PC-3 (cell line): ENCODE measurements around the gene TRIM25. TPM values are rescaled to one million over a fixed set of nuclear protein-coding genes. Genes with fewer than 3 reads are reported as not detected.

Source experiments
- ATAC-seq: fragments of 200-7000 bp; cut with Tn5 transposase; 2 replicates; pipeline ENCODE4 v1.9.1; 2020; ENCODE audit warnings: mild to moderate bottlenecking, moderate library complexity
- BruUV-seq: library from RNA; stranded (reverse); fragments of 400-500 nt; replicated peaks from 2 replicates; lab custom pipeline; 2021; lab: Mats Ljungman, UMichigan
- CTCF ChIA-PET: fragments of 300-600 bp; sonication (Branson Sonifier 250); formaldehyde crosslinking; loops from one replicate; lab custom pipeline; 2022; ENCODE audit warnings: antibody characterized with exemption; lab: Charles Lee
- POLR2A ChIA-PET: fragments of 300-600 bp; sonication (Branson Sonifier 250); formaldehyde crosslinking; loops from one replicate; lab custom pipeline; 2022; ENCODE audit warnings: antibody characterized with exemption; ENCODE audit not compliant: unreplicated experiment; lab: Charles Lee
- DNase-seq: peaks from one replicate; pipeline ENCODE4 v3.0.0-alpha.2; 2015
- H2AFZ ChIP-seq: fragments of 300-600 bp; sonication (generic); 2 replicates; pipeline ENCODE4 v1.6.0; 2016; ENCODE audit warnings: antibody characterized with exemption, low read length
- H3F3A ChIP-seq: fragments of 300-600 bp; sonication (generic); one replicate; pipeline ENCODE4 v1.6.0; 2017; ENCODE audit warnings: antibody characterized with exemption, low read length, control low read depth, mild to moderate bottlenecking; ENCODE audit not compliant: unreplicated experiment
- H3K27ac ChIP-seq: fragments of 300-600 bp; sonication (generic); 2 replicates; pipeline ENCODE4 v1.5.1; 2016; ENCODE audit warnings: mild to moderate bottlenecking, low read length
- H3K27me3 ChIP-seq: fragments of 300-600 bp; sonication (generic); 2 replicates; pipeline ENCODE4 v1.6.1; 2016; ENCODE audit warnings: low read length, mixed read lengths
- H3K36me3 ChIP-seq: fragments of 300-600 bp; sonication (generic); 2 replicates; pipeline ENCODE4 v1.6.1; 2016; ENCODE audit warnings: low read depth, mixed run types, low read length, mixed read lengths
- H3K4me1 ChIP-seq: fragments of 300-600 bp; sonication (generic); 2 replicates; pipeline ENCODE4 v1.5.1; 2016; ENCODE audit warnings: low read length; ENCODE audit not compliant: insufficient read depth
- H3K4me2 ChIP-seq: fragments of 300-600 bp; sonication (generic); 2 replicates; pipeline ENCODE4 v1.6.0; 2016; ENCODE audit warnings: low read length
- H3K4me3 ChIP-seq: fragments of 300-600 bp; sonication (generic); 2 replicates; pipeline ENCODE4 v1.5.1; 2016; ENCODE audit warnings: mild to moderate bottlenecking, low read length, mixed read lengths
- H3K79me2 ChIP-seq: fragments of 300-600 bp; sonication (generic); 2 replicates; pipeline ENCODE4 v1.6.1; 2017; ENCODE audit warnings: low read length, mixed read lengths
- H3K9ac ChIP-seq: fragments of 300-600 bp; sonication (generic); 2 replicates; pipeline ENCODE4 v1.6.0; 2016; ENCODE audit warnings: mild to moderate bottlenecking, low read length
- H3K9me2 ChIP-seq: fragments of 300-600 bp; sonication (generic); replicated peaks from 2 replicates; pipeline ENCODE4 v1.6.1; 2016; ENCODE audit warnings: mixed run types, low read length, mixed read lengths
- H3K9me3 ChIP-seq: fragments of 300-600 bp; sonication (generic); 2 replicates; pipeline ENCODE4 v1.6.1; 2016; ENCODE audit warnings: low read length, mixed read lengths
- H4K20me1 ChIP-seq: fragments of 300-600 bp; sonication (generic); 2 replicates; pipeline ENCODE4 v1.6.1; 2016; ENCODE audit warnings: low read length, mixed read lengths
- EZH2 ChIP-seq: fragments of 300-600 bp; sonication (generic); IDR thresholded peaks from one replicate; pipeline ENCODE4 v1.6.1; 2017; ENCODE audit warnings: antibody characterized with exemption, mild to moderate bottlenecking, low read length; ENCODE audit not compliant: unreplicated experiment
- EZH2phosphoT487 ChIP-seq: fragments of 300-600 bp; sonication (generic); IDR thresholded peaks from 2 replicates; pipeline ENCODE4 v1.6.1; 2018; ENCODE audit warnings: mild to moderate bottlenecking, antibody characterized with exemption, low read length, borderline replicate concordance
- intact Hi-C: fragments of 100-400 bp; cut with micrococcal nuclease; formaldehyde crosslinking; loops from 2 replicates; pipeline ENCODE4 v1.9.0; 2023
- total RNA-seq: library from RNA; depleted of rRNA; stranded (reverse); fragments of >200 nt; gene quantifications from 2 replicates; pipeline ENCODE4 v1.2.3, GENCODE V29; 2014
- TF ChIP-seq, protein P1 (sequence below): fragments of 300-600 bp; sonication (generic); conservative IDR thresholded peaks from 2 replicates; pipeline ENCODE4 v1.5.1; 2017; ENCODE audit warnings: antibody characterized with exemption, low read depth, mild to moderate bottlenecking, low read length

Gene TRIM25
- total RNA-seq, 1 experiment from 2014 or later = 44.0 TPM

DNA sequence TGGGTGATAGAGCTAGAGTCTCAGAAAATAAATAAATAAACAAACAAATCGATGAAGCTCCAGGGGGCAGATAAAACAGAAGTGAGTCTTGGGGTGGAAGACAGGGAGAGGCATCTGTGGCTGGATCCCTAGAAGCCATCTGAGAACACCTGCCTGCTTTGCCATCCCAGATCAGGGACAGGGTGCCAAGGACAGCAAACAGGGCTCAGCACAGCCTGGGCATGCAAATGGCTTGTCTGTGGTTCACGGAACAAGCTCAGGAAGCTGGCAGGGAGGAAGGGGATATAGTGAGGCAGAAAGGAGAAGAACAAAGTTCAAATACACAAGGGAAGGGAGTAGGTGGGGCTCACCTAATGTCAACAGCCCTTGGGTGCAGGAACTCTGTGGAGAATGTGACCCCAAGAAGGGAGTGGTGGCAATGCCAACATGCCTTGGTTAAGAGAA is 27.5 kb downstream of the TRIM25 start:
- Histone ChIP-seq H3K79me2 (no peaks in the 10 kb centered on the region), H3F3A (no peaks in the 10 kb centered on the region), H3K9me3 (peaks cover 9% of the 10 kb centered on the region; the same call in 1 of the 2 replicates), H3K27ac (no peak overlapping the region), H3K9ac (no peak overlapping the region), H3K4me2 (no peak overlapping the region), H3K27me3 (no peaks in the 10 kb centered on the region), H3K36me3 (peaks cover 42% of the 10 kb centered on the region), H4K20me1 (no peaks in the 10 kb centered on the region), H3K4me3 (no peak overlapping the region), H2AFZ (no peak overlapping the region), H3K4me1 (no peaks in the 10 kb centered on the region), H3K9me2 (no peaks in the 10 kb centered on the region)
- ATAC-seq (no peak), DNase-seq (no peak)
- intact Hi-C loops = no loop called here
- no TSS peak for BruUV-seq
- ChIA-PET CTCF (interaction anchor here (0.7 kb wide), 1 partner anchor 56 kb away, joined by 4 read pairs; no protein-coding TSS in a partner anchor), POLR2A (no interaction called here)
- no peak for TF ChIP-seq EZH2phosphoT487
- no peak for TF ChIP-seq EZH2
- TF ChIP-seq, protein P1, sequence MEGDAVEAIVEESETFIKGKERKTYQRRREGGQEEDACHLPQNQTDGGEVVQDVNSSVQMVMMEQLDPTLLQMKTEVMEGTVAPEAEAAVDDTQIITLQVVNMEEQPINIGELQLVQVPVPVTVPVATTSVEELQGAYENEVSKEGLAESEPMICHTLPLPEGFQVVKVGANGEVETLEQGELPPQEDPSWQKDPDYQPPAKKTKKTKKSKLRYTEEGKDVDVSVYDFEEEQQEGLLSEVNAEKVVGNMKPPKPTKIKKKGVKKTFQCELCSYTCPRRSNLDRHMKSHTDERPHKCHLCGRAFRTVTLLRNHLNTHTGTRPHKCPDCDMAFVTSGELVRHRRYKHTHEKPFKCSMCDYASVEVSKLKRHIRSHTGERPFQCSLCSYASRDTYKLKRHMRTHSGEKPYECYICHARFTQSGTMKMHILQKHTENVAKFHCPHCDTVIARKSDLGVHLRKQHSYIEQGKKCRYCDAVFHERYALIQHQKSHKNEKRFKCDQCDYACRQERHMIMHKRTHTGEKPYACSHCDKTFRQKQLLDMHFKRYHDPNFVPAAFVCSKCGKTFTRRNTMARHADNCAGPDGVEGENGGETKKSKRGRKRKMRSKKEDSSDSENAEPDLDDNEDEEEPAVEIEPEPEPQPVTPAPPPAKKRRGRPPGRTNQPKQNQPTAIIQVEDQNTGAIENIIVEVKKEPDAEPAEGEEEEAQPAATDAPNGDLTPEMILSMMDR = no peak

DNA sequence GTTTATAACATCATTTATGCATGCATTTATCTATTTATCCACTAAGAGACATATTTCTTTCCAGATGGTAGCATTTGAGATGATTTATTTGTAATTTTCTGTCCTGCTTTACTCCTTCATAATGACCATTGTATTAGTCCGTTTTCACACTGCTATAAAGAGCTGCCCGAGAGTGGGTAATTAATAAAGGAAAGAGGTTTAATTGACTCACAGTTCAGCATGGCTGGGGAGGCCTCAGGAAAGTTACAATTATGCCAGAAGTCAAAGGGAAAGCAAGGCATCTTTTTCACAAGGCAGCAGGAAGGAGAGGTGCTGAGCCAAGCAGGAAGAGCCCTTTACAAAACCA is 28.6 kb downstream of the TRIM25 start:
- peaks cover 9% of the 10 kb centered on the region; the same call in 1 of the 2 replicates for H3K9me3 ChIP-seq
- peaks cover 32% of the 10 kb centered on the region for H3K36me3 ChIP-seq
- H3K27me3 ChIP-seq = no peaks in the 10 kb centered on the region
- no peak overlapping the region for H3K27ac ChIP-seq
- TF ChIP-seq EZH2phosphoT487 (no peak), EZH2 (no peak)
- TF ChIP-seq, protein P1 = no peak
- H3K4me1 ChIP-seq = no peaks in the 10 kb centered on the region
- H2AFZ ChIP-seq = no peak overlapping the region
- H3K9ac ChIP-seq = no peak overlapping the region
- no peaks in the 10 kb centered on the region for H4K20me1 ChIP-seq
- no peaks in the 10 kb centered on the region for H3K79me2 ChIP-seq
- ATAC-seq (no peak), DNase-seq (no peak)
- CTCF ChIA-PET = no interaction called here
- POLR2A ChIA-PET = no interaction called here
- intact Hi-C loops = no loop called here
- H3K4me3 ChIP-seq = no peak overlapping the region
- no peaks in the 10 kb centered on the region for H3F3A ChIP-seq
- BruUV-seq = no TSS peak
- no peak overlapping the region for H3K4me2 ChIP-seq
- no peaks in the 10 kb centered on the region for H3K9me2 ChIP-seq

DNA sequence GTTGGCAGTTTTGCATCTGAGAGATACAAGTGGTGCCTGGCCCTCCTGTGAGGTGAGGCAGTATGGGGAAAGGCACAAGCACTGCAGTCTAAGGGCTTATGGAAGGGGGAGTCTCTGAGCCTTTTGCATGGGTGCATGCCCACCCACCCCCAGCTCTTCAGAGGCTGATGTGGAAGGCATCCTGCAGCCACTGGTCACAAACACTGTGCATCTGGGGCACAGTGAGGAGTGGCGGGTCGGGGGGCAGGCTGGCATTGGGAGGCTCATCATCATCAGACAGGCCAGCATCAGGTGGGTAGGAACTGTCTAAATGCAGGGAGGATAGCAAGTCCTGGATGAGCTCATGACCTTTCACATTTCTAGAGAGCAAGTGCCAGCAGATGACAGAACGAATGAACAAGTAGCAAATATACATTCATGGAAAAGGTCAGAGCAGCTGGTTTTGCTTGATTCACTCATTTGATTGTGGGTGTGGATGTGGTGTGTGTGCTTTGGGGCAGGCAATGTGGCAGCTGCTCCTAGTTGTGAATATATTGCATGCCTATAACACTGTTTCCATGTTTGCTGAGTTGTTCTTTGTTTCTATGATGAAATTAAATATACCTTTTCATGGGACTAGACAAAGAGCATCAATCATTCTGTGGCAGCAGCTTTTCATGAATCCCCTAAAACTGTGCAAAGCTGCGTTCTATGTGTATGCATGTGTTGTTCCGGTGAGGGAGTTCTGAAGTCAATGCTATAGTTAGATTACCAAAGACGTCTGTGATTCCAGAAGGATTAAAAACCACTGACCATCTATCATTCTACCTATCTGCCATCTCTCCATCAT is 29.2 kb downstream of the TRIM25 start:
- no peak overlapping the region for H3K9ac ChIP-seq
- peaks cover 9% of the 10 kb centered on the region; the same call in 1 of the 2 replicates for H3K9me3 ChIP-seq
- H3K27me3 ChIP-seq = no peaks in the 10 kb centered on the region
- H3K4me1 ChIP-seq = no peaks in the 10 kb centered on the region
- H3K79me2 ChIP-seq = no peaks in the 10 kb centered on the region
- no peak overlapping the region for H3K27ac ChIP-seq
- intact Hi-C loops = no loop called here
- TSS peak; percentile 5 for BruUV-seq
- no peak overlapping the region for H3K4me2 ChIP-seq
- no peaks in the 10 kb centered on the region for H3F3A ChIP-seq
- ChIA-PET CTCF (no interaction called here), POLR2A (interaction anchor here (0.7 kb wide), 1 partner anchor 67 kb away, joined by 5 read pairs; no protein-coding TSS in a partner anchor)
- DNase-seq = no peak
- peaks cover 26% of the 10 kb centered on the region for H3K36me3 ChIP-seq
- H3K9me2 ChIP-seq = no peaks in the 10 kb centered on the region
- peak; percentile 4; the same call in 1 of the 2 replicates for ATAC-seq
- H2AFZ ChIP-seq = no peak overlapping the region
- H3K4me3 ChIP-seq = no peak overlapping the region
- TF ChIP-seq, protein P1 = no peak
- TF ChIP-seq EZH2phosphoT487 (no peak), EZH2 (no peak)
- no peaks in the 10 kb centered on the region for H4K20me1 ChIP-seq
